Kidney (tissue), 14 donors: Measurements from ENCODE around the gene GATAD2B. TPM values are rescaled to one million over a fixed set of nuclear protein-coding genes. Genes with fewer than 3 reads are reported as not detected.

Experiments used
- DNase-seq, 5 donors: peaks; one replicate each; pipeline ENCODE4 v3.0.0-alpha.2; 2013 to 2020
- FAIRE-seq: peaks from 2 replicates; lab custom pipeline; 2012; peaks lifted over from hg19 to GRCh38; lab: Jason Lieb, UNC
- H3K27ac ChIP-seq, 2 donors: one replicate each; pipeline ENCODE4 v1.7.0; 2013; ENCODE audit warnings: low read depth in 2 of 2, low read length in 2 of 2, inconsistent platforms in 1 of 2
- H3K27me3 ChIP-seq: one replicate; pipeline ENCODE4 v1.7.1; 2013; ENCODE audit warnings: low read length, inconsistent platforms; ENCODE audit not compliant: control insufficient read depth, insufficient read depth
- H3K36me3 ChIP-seq, 3 donors: one replicate each; pipeline versions ENCODE4 v1.7.0 to v1.7.1; 2013; ENCODE audit warnings: low read length in 3 of 3, control low read depth in 1 of 3, inconsistent platforms in 1 of 3; ENCODE audit not compliant: insufficient read depth in 3 of 3, control insufficient read depth in 2 of 3
- H3K4me1 ChIP-seq, 3 donors: one replicate each; pipeline versions ENCODE4 v1.7.0 to v1.7.1; 2013; ENCODE audit warnings: low read length in 3 of 3, inconsistent platforms in 1 of 3, low read depth in 1 of 3; ENCODE audit not compliant: control insufficient read depth in 2 of 3, insufficient read depth in 2 of 3
- H3K4me3 ChIP-seq, 3 donors: one replicate each; pipeline versions ENCODE4 v1.7.0 to v1.8.1; 2013; ENCODE audit warnings: low read length in 3 of 3, control low read depth in 1 of 3, inconsistent platforms in 1 of 3
- H3K9ac ChIP-seq, 3 donors: one replicate each; pipeline versions ENCODE4 v1.7.0 to v1.7.1; 2013; ENCODE audit warnings: low read length in 3 of 3, control low read depth in 1 of 3, inconsistent platforms in 1 of 3
- H3K9me3 ChIP-seq, 3 donors: one replicate each; pipeline versions ENCODE4 v1.7.0 to v1.7.1; 2013; ENCODE audit warnings: low read length in 3 of 3, control low read depth in 1 of 3, inconsistent platforms in 1 of 3; ENCODE audit not compliant: control insufficient read depth in 2 of 3, insufficient read depth in 1 of 3
- intact Hi-C: fragments of 100-400 bp; cut with DNase I; formaldehyde crosslinking; loops from one replicate; pipeline ENCODE4 v1.11.1; 2022
- polyA plus RNA-seq: library from polyadenylated mRNA; stranded (reverse); fragments of 350-450 nt; fragmentation: Illumina TruSeq; extraction: RNeasy Lipid Tissue Mini Kit (QIAGEN cat#74804); gene quantifications from one replicate; pipeline ENCODE4 v1.2.3, GENCODE V29; 2014; ENCODE audit warnings: low read depth, low replicate concordance; ENCODE audit not compliant: insufficient read depth
- total RNA-seq: library from RNA; stranded (reverse); fragmentation: NEBNext Ultra II Directional; extraction: Animal tissue kit (Norgen Biotek cat#: 25700); gene quantifications from one replicate; pipeline ENCODE4 v1.2.1, GENCODE V29; 2021
- TF ChIP-seq, protein P1 (sequence below): IDR thresholded peaks from 3 replicates; pipeline ENCODE4 v1.5.1; 2012; ENCODE audit warnings: mild to moderate bottlenecking, moderate library complexity, borderline replicate concordance; ENCODE audit not compliant: insufficient read depth; ENCODE audit errors: extremely low read depth
- donor health status: control.
- donor health status: control.
- donor health status: control.
- donor health status: control.
- donor health status: control.
- donor health status: DM: yes; HTN: yes; CAD: no.
- donor health status: Normal renal cell carcinoma (clear cell type).

The GATAD2B gene
- total and polyA plus RNA-seq, 2 donors from 2014 or later: 3.6 to 49.0 TPM

- intact Hi-C loops: no loop called here
- no peak for FAIRE-seq
- H3K36me3 ChIP-seq: peaks cover 2 to 35% (median 11%) of the 10 kb centered on the region in 3 donors
These were observed 24.0 kb upstream of the GATAD2B start, which contains the start of gene DENND4B for GRCh38 chr1:153946622-153947241. TSS of gene DENND4B (minus strand) at chr1:153946718. CDS start at chr1:153944374, 2,344 bp downstream.

DNA sequence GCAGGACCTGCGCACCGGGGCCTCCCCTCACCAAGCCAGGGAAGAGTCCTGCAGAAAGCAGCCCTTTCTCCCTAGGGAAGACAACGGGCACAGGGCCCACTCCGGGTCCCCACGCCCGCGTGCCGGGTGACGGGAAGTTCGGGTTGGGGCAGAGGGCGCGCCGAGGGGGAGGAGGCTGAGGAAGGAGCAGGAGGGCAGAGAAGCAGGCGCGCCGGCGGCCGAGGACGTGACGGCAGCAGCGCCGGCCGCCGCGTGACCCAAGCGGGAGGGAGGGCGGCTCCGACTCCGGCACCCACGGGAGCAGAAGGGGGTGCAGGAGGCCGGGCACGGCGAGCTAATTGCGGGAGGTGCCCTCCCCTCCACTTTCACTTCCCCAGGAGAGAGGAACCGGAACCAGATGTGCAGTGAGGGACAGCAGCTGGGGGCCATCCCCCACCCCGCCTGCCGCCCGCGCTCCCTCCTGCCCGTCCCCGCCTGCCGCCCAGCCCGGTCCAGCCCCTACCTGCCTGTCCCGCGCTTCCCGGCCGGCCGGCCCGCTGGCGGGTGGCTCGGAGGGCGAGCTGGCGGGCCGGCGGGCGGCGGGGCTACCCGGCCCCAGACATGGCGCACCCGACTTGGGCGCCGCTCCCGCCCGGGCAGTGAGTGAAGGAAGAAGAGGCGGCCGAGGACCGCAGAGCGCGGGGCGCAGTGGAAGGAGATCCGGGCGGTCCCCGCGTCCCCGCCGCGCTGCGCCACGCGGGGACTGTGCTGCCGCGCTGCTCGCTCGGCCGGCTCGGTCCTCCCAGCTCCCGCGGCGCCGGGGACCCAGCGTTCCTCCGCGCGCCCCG lies 23.2 kb upstream of the GATAD2B start:
- FAIRE-seq: no peak
- peaks cover 0 to 16% (median 3%) of the 10 kb centered on the region in 3 donors for H3K4me1 ChIP-seq
- H3K27ac ChIP-seq: peak overlapping the region; percentile 86 to 90
- DNase-seq: peak; percentile 61 to 96 (median 75)
- H3K36me3 ChIP-seq: peaks cover 2 to 28% (median 5%) of the 10 kb centered on the region in 3 donors
- intact Hi-C loops: no loop called here
- peak overlapping the region; percentile 58 to 83 (median 65) for H3K4me3 ChIP-seq
- H3K27me3 ChIP-seq: no peaks in the 10 kb centered on the region
- H3K9ac ChIP-seq: peak overlapping the region; percentile 25 to 80 (median 75)
- TF ChIP-seq, protein P1, sequence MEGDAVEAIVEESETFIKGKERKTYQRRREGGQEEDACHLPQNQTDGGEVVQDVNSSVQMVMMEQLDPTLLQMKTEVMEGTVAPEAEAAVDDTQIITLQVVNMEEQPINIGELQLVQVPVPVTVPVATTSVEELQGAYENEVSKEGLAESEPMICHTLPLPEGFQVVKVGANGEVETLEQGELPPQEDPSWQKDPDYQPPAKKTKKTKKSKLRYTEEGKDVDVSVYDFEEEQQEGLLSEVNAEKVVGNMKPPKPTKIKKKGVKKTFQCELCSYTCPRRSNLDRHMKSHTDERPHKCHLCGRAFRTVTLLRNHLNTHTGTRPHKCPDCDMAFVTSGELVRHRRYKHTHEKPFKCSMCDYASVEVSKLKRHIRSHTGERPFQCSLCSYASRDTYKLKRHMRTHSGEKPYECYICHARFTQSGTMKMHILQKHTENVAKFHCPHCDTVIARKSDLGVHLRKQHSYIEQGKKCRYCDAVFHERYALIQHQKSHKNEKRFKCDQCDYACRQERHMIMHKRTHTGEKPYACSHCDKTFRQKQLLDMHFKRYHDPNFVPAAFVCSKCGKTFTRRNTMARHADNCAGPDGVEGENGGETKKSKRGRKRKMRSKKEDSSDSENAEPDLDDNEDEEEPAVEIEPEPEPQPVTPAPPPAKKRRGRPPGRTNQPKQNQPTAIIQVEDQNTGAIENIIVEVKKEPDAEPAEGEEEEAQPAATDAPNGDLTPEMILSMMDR: no peak
- H3K9me3 ChIP-seq: no peaks in the 10 kb centered on the region

More at GRCh38 chr1:153946622-153947241, 24.0 kb upstream of the GATAD2B start, which contains the start of gene DENND4B:
- DNase-seq: peak; percentile 84 to 95 (median 89)
- H3K9me3 ChIP-seq: no peaks in the 10 kb centered on the region
- peak within 1 kb of the TSS; percentile 25 to 80 (median 75) for H3K9ac ChIP-seq
- peaks cover 0 to 16% (median 3%) of the 10 kb centered on the region in 3 donors for H3K4me1 ChIP-seq
- peak within 1 kb of the TSS; percentile 86 to 90 for H3K27ac ChIP-seq
- peak within 1 kb of the TSS; percentile 58 to 83 (median 65) for H3K4me3 ChIP-seq
- H3K27me3 ChIP-seq: no peaks in the 10 kb centered on the region
- TF ChIP-seq, protein P1: peak; percentile 91

DNA sequence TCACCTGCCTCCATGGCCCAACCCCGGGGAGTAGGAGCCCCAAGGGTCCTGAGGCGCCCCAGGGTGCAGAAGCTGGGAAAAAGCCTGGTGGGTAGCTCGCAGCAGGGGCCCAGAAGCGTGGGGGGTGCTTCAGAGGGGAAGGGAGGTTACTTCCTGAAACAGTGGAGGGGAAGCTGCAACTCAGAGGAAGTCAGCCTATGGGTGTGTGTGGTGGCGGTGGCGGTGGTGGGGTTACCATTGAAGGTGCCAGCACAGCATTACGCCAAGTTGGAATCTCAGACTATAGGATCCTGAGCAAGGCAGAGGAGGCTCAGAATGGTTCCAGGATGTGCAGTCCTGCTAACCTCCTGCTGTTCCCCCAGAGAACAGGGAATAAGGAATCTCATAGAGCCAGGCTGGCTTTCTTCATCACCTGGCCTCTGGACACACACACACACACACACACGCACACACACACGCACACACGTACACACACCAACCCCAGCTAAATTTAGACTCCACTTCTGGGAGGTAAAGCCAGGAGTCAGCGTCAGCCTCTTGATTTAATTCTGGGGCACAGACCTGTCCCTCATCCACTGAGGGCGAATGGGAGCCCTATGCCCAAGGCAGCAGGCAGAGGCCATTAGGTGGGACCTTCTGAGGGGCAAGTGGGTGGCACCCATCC lies 22.5 kb upstream of the GATAD2B start:
- intact Hi-C loops: no loop called here
- DNase-seq: peak in 4 of 5 donors; percentile 32 to 82 (median 50)
- peaks cover 2 to 21% (median 3%) of the 10 kb centered on the region in 3 donors for H3K36me3 ChIP-seq
- H3K27ac ChIP-seq: peak overlapping the region; percentile 86 to 90
- no peaks in the 10 kb centered on the region for H3K9me3 ChIP-seq
- no peak for FAIRE-seq
- H3K4me1 ChIP-seq: peaks cover 0 to 16% (median 3%) of the 10 kb centered on the region in 3 donors
- H3K4me3 ChIP-seq: peak overlapping the region; percentile 58 to 83 (median 65)
- H3K27me3 ChIP-seq: no peaks in the 10 kb centered on the region
- H3K9ac ChIP-seq: peak overlapping the region; percentile 20 to 80 (median 75)
- TF ChIP-seq, protein P1: no peak
